GM18508 (cell line): ENCODE measurements around the gene ITGA2.

ENCODE experiments used
- ATAC-seq: cut with Tn5 transposase; IDR thresholded peaks from one replicate; pipeline ENCODE4 v1.9.1; 2021; ENCODE audit warnings: moderate number of reproducible peaks; ENCODE audit not compliant: insufficient read depth, unreplicated experiment

Gene ITGA2

GRCh38 chr5:53011233-53011632, 22.1 kb downstream of the ITGA2 start:
- no peak for ATAC-seq

GRCh38 chr5:53013857-53014256, 24.7 kb downstream of the ITGA2 start:
- ATAC-seq, result no peak

GRCh38 chr5:53017383-53017782, 28.2 kb downstream of the ITGA2 start:
- ATAC-seq, result no peak

GRCh38 chr5:53017794-53018391, 28.7 kb downstream of the ITGA2 start:
- ATAC-seq, result no peak

- no peak for ATAC-seq
Observed at GRCh38 chr5:53019320-53019719, 30.2 kb downstream of the ITGA2 start.

- ATAC-seq, result no peak
Observed at GRCh38 chr5:53022930-53023511, 33.9 kb downstream of the ITGA2 start.

- ATAC-seq, result peak; percentile 96
Observed at GRCh38 chr5:53023969-53024368, 34.8 kb downstream of the ITGA2 start.

GRCh38 chr5:53024535-53024934, 35.4 kb downstream of the ITGA2 start:
- no peak for ATAC-seq

- no peak for ATAC-seq
Observed at GRCh38 chr5:53025487-53025886, 36.3 kb downstream of the ITGA2 start.

GRCh38 chr5:53027913-53028312, 38.8 kb downstream of the ITGA2 start:
- no peak for ATAC-seq

- no peak for ATAC-seq
Observed at GRCh38 chr5:53029608-53030007, 40.5 kb downstream of the ITGA2 start.

- ATAC-seq, result no peak
Observed at GRCh38 chr5:53030893-53031292, 41.7 kb downstream of the ITGA2 start.

GRCh38 chr5:53031695-53032096, 42.5 kb downstream of the ITGA2 start:
- no peak for ATAC-seq

- ATAC-seq, result no peak
Observed at GRCh38 chr5:53032188-53032587, 43.0 kb downstream of the ITGA2 start.

- ATAC-seq, result no peak
Observed at GRCh38 chr5:53034832-53035231, 45.7 kb downstream of the ITGA2 start.

GRCh38 chr5:53035868-53036381, 46.8 kb downstream of the ITGA2 start:
- no peak for ATAC-seq

GRCh38 chr5:53037141-53037859, 48.1 kb downstream of the ITGA2 start:
- ATAC-seq, result no peak

GRCh38 chr5:53038196-53038847, 49.2 kb downstream of the ITGA2 start:
- no peak for ATAC-seq

- ATAC-seq, result no peak
Observed at GRCh38 chr5:53039855-53040254, 50.7 kb downstream of the ITGA2 start.

GRCh38 chr5:53041071-53041692, 52.0 kb downstream of the ITGA2 start:
- ATAC-seq, result peak; percentile 94

- no peak for ATAC-seq
Observed at GRCh38 chr5:53041740-53042139, 52.6 kb downstream of the ITGA2 start.
